HFF-Myc (cell line): ENCODE data around the gene TCP1.

Experiments
- DNase-seq: peaks from one replicate; pipeline ENCODE4 v3.0.0-alpha.2; 2011; ENCODE audit warnings: low read depth; ENCODE audit errors: extremely low read depth
- H3K4me3 ChIP-seq: replicated peaks from 2 replicates; pipeline ENCODE4 v1.5.1; 2011; ENCODE audit warnings: low read depth, mild to moderate bottlenecking, control low read depth, low read length
- TF ChIP-seq, protein P1 (sequence below): IDR thresholded peaks from 2 replicates; pipeline ENCODE4 v1.5.1; 2012; ENCODE audit warnings: mild to moderate bottlenecking, low read depth, low read length, control low read depth; ENCODE audit errors: missing control alignments

The TCP1 gene

DNA sequence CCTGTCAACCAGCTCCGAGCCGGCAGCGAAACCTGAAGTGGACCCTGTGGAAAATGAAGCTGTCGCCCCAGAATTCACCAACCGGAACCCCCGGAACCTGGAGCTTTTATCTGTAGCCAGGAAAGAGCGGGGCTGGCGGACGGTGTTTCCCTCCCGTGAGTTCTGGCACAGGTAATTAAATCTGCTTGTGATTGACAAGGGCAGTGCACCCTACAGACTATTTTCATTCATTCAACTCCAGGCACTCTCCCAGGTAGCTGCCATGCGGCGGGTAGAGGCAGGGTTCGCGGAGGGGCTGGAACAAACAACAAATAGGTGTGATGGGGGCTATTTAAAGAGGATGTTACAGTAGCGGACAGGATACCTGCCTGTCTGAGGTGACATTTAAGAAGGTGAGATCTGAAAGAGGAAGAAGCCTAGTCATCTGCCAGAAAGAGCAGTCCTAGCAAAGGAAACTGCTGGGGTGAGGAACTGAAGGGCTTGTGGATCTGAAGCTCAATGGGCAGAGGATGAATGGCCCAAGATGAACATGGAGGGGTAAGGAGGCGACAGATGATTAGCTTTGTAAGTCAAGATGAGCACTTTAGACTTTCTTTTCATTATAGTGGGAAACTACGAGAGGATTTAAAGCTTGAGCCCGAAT, 1.7 kb upstream of the TCP1 start:
- DNase-seq = no peak
- peak overlapping the region; percentile 96 for H3K4me3 ChIP-seq
- TF ChIP-seq, protein P1, sequence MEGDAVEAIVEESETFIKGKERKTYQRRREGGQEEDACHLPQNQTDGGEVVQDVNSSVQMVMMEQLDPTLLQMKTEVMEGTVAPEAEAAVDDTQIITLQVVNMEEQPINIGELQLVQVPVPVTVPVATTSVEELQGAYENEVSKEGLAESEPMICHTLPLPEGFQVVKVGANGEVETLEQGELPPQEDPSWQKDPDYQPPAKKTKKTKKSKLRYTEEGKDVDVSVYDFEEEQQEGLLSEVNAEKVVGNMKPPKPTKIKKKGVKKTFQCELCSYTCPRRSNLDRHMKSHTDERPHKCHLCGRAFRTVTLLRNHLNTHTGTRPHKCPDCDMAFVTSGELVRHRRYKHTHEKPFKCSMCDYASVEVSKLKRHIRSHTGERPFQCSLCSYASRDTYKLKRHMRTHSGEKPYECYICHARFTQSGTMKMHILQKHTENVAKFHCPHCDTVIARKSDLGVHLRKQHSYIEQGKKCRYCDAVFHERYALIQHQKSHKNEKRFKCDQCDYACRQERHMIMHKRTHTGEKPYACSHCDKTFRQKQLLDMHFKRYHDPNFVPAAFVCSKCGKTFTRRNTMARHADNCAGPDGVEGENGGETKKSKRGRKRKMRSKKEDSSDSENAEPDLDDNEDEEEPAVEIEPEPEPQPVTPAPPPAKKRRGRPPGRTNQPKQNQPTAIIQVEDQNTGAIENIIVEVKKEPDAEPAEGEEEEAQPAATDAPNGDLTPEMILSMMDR = no peak

DNA sequence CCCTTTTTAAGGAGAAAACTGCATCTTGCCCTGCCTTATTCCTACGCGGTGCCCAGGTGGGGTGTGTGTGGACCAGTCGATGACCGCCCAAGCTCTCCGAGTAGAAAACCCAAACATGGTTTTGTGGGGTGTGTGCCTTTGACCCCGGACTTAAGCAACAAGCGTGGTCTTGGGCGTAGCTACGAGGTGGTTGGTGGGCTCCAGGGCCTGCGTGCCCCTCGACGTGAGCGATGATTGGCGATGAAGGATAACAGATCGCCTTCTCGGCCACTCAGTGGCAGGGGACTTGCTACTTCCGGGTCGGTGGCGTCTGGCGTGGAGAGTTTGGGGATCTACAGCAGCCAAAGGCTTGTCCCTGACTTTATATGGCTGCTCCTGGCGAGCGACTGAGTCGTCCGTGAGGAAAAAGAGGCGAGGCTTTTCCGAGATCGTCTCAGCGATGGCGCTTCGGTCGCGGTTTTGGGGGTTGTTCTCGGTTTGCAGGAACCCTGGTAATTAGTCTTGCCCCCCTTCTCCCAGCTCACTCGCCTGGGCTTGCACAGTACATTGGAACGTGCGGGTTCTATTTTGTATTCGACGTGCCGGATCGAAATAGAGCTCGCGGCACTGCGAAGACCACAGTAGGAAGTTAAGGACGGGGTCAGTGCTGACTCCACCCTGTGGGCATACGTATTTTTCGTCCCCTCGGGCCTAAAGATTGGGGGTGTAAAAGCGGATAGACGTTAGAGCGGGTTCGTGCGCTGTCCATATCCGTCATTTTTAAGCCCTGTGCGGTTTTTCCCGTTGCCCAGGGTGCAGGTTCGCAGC, 950 bp upstream of the TCP1 start, which contains the start of gene MRPL18:
Gene MRPL18, plus strand, starts transcription at position 319 of the 807 bp plus-strand sequence. Its CDS starts 121 bp downstream, at position 440.
- H3K4me3 ChIP-seq = peak within 1 kb of the TSS; percentile 96
- DNase-seq = peak; percentile 94
- TF ChIP-seq, protein P1 = no peak

DNA sequence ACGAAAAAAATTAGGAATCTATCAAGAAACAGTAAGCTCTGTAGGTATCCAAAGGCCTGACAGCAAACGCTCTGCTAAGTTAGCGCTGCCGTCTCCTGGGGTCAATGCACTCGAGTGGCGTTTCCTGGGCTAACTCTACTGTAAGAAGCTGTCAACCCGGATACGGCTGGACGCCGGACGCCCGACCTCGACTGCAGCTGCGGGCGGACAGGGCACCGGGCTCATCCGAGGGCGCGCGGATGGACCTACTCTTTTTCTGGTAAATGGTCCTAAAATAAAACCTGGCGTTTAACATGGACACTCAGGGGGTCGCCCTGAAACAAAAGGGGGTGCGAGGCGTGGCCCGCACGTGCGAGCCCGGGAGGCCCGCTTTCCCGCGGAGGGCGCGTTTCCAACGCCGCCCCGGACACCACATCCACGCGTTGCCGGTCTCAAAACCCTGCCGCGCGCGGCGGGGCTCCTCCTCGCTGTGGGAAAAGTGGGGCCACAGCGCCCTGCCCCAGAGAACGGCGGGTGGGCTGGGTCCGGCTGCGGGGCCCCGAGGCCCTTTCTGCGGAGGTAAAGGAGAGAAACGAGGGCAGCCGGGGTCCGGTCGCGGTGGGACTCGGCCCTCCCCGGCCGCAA, 537 bp downstream of the TCP1 start:
- TF ChIP-seq, protein P1 = no peak
- H3K4me3 ChIP-seq = peak overlapping the region; percentile 96
- DNase-seq = no peak

DNA sequence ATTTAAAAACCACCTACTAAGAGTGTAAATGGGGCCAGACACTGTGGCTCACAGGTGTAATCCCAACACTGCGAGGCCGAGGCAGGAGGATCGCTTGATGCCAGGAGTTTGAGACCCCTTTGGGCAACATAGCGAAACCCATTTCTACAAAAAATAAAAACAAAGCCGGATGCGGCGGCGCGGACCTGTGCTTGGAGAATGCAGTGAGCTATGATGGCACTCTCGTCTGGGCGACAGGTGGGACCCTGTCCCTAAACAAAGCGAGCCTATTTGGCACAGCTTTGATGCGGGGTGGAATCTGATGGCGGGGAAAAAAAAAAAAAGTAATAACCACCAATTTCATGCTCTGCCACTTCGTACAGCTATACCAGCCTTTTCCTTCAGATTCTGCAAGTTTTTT, 1.1 kb downstream of the TCP1 start:
- TF ChIP-seq, protein P1 = no peak
- peak overlapping the region; percentile 96 for H3K4me3 ChIP-seq
- DNase-seq = no peak

DNA sequence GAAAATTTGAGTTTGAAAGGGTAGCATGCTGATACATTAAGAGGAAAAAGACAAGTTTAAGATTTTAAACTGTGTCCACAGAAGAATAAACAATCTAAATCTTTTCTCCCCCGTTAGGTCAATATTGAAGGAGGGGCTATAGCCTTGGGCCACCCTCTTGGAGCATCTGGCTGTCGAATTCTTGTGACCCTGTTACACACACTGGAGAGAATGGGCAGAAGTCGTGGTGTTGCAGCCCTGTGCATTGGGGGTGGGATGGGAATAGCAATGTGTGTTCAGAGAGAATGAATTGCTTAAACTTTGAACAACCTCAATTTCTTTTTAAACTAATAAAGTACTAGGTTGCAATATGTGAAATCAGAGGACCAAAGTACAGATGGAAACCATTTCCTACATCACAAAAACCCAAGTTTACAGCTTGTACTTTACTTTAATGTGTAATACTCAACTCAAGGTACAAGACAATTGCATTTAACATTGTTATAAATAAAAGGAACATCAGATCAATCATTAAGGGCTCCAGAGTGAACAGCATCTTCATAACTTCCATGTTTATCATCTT, 10.8 kb downstream of the TCP1 start:
- H3K4me3 ChIP-seq = no peak overlapping the region
- DNase-seq = no peak
- TF ChIP-seq, protein P1 = no peak

DNA sequence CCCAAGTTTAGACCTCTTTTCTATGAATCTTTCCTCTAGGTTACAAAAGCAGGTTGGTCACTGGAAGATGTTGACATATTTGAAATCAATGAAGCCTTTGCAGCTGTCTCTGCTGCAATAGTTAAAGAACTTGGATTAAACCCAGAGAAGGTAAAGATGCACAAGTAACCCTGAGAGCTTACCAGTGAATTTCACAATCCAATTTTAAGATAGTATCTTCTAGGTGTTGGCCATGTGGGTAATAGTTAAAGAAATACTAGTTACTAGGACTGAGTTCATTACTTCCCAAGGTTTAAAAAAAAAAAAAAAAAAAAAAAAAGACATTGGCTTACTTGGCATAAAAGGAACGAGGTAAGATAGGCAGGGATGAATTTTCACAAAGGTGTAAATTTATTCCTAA, 11.3 kb downstream of the TCP1 start:
- TF ChIP-seq, protein P1 = no peak
- no peak for DNase-seq
- H3K4me3 ChIP-seq = no peak overlapping the region
